Activated T-cell treated with anti-CD3 and anti-CD28 coated beads, Interleukin-2, amount 50 U/mL, for 4 hours (primary cell): ENCODE measurements around the gene AMBRA1. TPM values are rescaled to one million over a fixed set of nuclear protein-coding genes. Genes with fewer than 3 reads are reported as not detected.
"Not testable (repeated sequence)": the region's sequence is repeated elsewhere in the genome, so short reads cannot be mapped to it uniquely, and the experiment has no call there.

Source experiments
- ATAC-seq, 2 donors: fragments of 200-7000 bp; cut with Tn5 transposase; one replicate each; pipeline ENCODE4 v1.10.0; 2021
- DNase-seq: peaks from one replicate; pipeline ENCODE4 v3.0.0-alpha.2; 2020
- H3K27me3 Mint-ChIP-seq: one replicate; pipeline ENCODE4 v1.8.0; 2021; ENCODE audit warnings: low read depth, mixed read lengths
- H3K36me3 Mint-ChIP-seq: one replicate; pipeline ENCODE4 v1.8.0; 2022; ENCODE audit warnings: mixed read lengths; ENCODE audit not compliant: insufficient read depth
- H3K4me1 Mint-ChIP-seq: one replicate; pipeline ENCODE4 v1.8.0; 2021; ENCODE audit warnings: low read depth, mixed read lengths
- H3K4me3 Mint-ChIP-seq: one replicate; pipeline ENCODE4 v1.8.0; 2021; ENCODE audit warnings: mild to moderate bottlenecking, moderate library complexity, mixed read lengths
- H3K9me3 Mint-ChIP-seq: one replicate; pipeline ENCODE4 v1.8.0; 2021; ENCODE audit warnings: mixed read lengths
- total RNA-seq, 3 donors: library from RNA; stranded (reverse); gene quantifications; one replicate each; pipeline ENCODE4 v1.2.1, GENCODE V29; 2021

AMBRA1 gene
- total RNA-seq, 3 donors from 2014 or later = 30.7 to 36.1 (median 31.7) TPM

DNA sequence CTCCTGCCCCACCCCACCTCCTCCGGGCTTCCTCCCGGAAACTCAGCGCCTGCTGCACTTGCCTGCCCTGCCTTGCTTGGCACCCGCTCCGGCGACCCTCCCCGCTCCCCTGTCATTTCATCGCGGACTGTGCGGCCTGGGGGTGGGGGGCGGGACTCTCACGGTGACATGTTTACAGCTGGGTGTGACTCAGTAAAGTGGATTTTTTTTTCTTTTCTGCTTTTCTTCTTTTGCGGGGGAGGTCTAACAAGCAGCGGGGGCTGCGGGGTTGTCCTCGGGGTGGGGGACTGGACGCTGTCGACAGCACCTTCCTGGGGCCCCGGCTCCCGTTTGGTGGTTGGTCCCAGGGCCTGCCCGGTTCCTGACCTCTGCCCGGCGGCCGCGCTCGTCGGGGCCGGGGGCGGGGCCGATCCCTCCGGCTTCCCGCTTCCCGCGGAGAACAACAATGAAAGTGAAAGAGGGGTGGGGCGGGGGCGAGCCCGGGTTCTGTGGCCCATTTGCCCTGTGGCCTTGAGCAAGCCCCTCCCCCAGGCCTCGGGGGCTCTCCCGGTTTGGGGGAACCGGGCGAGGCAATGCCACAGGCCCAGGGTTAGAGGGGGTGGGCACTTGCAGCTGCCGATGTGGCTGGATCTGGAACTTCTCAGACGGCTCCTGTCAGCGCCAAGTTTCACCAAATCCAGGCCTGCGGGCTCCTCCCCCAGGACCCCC, 213.3 kb downstream of the AMBRA1 start:
- peak; percentile 56 for ATAC-seq
- H3K36me3 Mint-ChIP-seq = peaks cover 13% of the 10 kb centered on the region
- H3K9me3 Mint-ChIP-seq = no peaks in the 10 kb centered on the region
- peak; percentile 47 for DNase-seq
- H3K4me1 Mint-ChIP-seq = peaks cover 7% of the 10 kb centered on the region
- H3K4me3 Mint-ChIP-seq = peak overlapping the region; percentile 75
- H3K27me3 Mint-ChIP-seq = peaks cover 25% of the 10 kb centered on the region

DNA sequence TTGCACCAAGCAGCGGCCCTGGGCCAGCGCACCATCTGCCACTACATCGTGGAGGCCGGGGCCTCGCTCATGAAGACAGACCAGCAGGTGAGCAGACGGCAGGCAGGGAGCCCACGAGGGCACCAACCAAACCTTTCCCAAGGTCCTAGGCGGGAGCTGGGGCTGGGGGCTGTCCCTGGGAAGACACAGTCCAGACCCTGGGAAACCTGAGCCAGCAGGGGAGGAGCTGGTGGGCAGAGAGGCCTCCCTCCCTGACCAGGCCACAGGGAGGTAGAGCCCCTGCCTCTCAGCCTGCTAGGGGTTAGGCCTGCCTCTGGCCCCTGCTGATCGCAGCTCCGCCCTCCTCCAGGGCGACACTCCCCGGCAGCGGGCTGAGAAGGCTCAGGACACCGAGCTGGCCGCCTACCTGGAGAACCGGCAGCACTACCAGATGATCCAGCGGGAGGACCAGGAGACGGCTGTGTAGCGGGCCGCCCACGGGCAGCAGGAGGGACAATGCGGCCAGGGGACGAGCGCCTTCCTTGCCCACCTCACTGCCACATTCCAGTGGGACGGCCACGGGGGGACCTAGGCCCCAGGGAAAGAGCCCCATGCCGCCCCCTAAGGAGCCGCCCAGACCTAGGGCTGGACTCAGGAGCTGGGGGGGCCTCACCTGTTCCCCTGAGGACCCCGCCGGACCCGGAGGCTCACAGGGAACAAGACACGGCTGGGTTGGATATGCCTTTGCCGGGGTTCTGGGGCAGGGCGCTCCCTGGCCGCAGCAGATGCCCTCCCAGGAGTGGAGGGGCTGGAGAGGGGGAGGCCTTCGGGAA, 214.1 kb downstream of the AMBRA1 start:
- Mint-ChIP-seq H3K36me3 (peaks cover 13% of the 10 kb centered on the region), H3K27me3 (peaks cover 18% of the 10 kb centered on the region), H3K4me3 (peak overlapping the region; percentile 16)
- not testable (repeated sequence) for ATAC-seq, H3K4me1 Mint-ChIP-seq, H3K9me3 Mint-ChIP-seq, DNase-seq

DNA sequence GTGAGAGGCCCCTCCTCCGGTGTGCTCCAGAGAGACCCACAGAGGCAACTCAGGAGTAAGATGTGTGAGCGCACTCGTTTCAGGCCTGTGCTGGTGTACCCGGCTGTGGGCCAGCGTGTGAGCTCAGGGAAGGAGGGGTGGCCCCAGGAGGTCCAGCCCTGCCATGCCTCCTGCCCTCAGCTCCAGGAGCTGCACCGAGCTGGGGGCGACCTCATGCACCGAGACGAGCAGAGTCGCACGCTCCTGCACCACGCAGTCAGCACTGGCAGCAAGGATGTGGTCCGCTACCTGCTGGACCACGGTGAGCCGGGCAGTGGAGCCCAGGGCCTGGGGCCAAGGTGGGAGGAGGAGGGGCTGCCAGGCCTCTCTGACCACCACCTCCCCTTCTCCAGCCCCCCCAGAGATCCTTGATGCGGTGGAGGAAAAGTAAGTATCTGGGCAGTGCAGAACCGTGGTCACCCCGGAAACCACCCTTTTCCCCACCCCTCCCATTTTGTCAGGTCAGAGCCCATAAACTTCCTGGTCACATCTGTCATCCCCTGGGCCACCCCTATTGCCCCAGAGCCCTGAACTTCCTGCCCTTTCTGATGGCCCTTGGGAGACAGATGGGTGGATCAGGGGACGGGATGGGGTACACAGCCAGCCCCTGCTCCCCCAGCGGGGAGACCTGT, 214.9 kb downstream of the AMBRA1 start:
- Mint-ChIP-seq H3K4me1 (peaks cover 7% of the 10 kb centered on the region), H3K9me3 (no peaks in the 10 kb centered on the region), H3K27me3 (peaks cover 16% of the 10 kb centered on the region), H3K4me3 (no peak overlapping the region), H3K36me3 (peaks cover 13% of the 10 kb centered on the region)
- DNase-seq = no peak
- ATAC-seq = no peak

DNA sequence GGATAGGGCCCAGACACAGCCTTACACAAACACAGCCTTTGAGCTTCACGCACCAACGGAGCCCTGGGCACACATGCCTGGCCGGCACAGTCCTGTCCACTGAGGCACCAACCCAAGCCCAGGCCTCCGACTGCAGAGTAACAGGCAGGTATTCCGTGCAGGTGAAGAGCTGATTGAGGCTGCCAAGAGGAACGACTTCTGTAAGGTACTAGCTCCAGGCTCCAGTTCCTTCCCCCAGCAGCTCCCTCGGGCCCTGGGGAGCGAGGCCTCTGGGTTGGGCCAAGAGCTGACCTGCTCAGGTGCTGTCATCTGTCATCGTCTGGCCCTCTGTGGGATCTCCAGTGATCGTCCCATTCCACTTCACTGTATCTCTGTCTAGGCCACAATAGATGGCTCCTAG, 215.5 kb downstream of the AMBRA1 start:
- H3K27me3 Mint-ChIP-seq = peaks cover 9% of the 10 kb centered on the region
- H3K36me3 Mint-ChIP-seq = peaks cover 13% of the 10 kb centered on the region
- H3K9me3 Mint-ChIP-seq = no peaks in the 10 kb centered on the region
- no peak overlapping the region for H3K4me3 Mint-ChIP-seq
- peaks cover 7% of the 10 kb centered on the region for H3K4me1 Mint-ChIP-seq
- ATAC-seq = no peak
- DNase-seq = no peak

DNA sequence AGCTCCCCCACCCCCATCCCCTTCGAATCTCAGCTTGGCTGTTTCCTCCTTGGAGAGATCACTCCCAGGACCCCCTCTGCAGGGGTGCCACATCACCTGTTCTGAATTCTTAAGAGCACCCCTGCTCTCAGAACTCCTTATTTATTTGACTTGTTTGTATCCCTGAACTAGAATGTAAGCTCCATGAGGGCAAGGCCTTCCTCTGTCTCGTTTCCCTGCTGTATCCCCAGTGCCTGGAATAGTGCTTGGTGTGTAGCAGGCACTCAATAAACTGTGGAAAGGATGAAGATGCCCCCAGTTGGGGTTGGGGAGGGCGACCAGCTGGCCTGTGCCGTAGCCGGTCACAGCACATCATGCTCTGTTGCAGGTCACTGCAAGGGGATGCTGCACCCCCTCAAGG, 216.0 kb downstream of the AMBRA1 start:
- Mint-ChIP-seq H3K9me3 (no peaks in the 10 kb centered on the region), H3K4me3 (no peak overlapping the region), H3K36me3 (peaks cover 13% of the 10 kb centered on the region), H3K4me1 (peaks cover 7% of the 10 kb centered on the region), H3K27me3 (peaks cover 6% of the 10 kb centered on the region)
- ATAC-seq (no peak), DNase-seq (no peak)

DNA sequence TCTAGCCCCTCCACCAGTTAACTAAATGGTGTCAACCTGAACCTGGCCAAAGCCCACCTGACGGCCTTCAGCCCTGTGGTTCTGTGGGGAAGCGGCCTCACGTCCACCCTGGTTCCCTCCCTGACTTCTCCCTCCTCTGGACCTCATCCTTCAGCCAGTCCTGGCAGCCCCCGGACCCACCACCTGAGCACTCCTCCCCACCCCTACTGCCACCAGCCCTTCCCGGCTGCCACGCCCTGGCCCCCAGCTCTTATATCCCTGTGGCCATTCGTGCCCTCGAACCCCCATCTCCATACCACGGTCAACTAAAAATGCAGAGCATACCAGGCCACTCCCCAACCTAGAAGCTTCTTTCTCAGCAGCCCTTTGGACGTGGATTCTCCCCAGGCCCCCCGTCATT, 216.5 kb downstream of the AMBRA1 start:
- ATAC-seq = no peak
- H3K4me1 Mint-ChIP-seq = peaks cover 7% of the 10 kb centered on the region
- H3K27me3 Mint-ChIP-seq = peaks cover 5% of the 10 kb centered on the region
- peaks cover 13% of the 10 kb centered on the region for H3K36me3 Mint-ChIP-seq
- H3K9me3 Mint-ChIP-seq = no peaks in the 10 kb centered on the region
- H3K4me3 Mint-ChIP-seq = no peak overlapping the region
- no peak for DNase-seq

DNA sequence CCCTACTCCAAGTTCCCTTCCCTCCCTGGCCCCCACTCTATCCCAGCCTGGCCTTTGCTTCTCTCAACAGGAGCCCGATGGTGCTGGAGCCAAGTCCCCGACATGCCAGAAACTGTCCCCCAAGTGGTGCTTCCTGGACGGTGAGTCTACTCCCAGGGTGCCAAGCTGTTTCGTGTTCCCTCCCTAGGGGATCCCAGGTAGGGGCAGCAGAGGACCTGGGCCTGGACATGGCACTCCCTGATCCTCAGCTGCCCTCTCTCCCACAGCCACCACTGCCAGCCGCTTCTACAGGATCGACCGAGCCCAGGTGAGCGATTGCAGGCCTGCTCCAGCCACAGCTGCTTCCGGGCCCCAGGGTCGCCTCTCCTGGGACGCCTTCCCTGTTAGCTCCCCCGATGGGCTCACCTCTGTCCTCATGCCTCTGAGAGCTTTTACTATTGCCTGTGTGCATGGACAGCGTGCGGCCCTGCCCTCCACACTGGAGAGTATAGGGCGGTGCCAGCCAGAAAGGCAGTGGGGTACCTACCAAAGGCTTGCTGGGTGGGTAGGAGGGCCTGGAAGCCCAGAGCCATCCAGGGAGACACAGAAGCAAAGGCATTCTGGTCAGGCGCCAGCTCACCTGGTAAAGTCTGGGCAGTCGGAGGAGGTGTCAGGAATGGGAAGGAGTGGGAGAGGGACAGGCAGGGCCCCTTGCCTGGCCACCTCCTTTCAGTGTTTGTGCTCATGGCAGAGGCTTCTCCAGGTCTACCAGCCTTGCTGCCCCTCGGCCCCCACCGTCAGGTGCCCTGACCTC, 217.4 kb downstream of the AMBRA1 start:
- DNase-seq = no peak
- Mint-ChIP-seq H3K9me3 (no peaks in the 10 kb centered on the region), H3K4me1 (peaks cover 3% of the 10 kb centered on the region), H3K36me3 (peaks cover 14% of the 10 kb centered on the region), H3K27me3 (no peaks in the 10 kb centered on the region), H3K4me3 (no peak overlapping the region)
- no peak for ATAC-seq

DNA sequence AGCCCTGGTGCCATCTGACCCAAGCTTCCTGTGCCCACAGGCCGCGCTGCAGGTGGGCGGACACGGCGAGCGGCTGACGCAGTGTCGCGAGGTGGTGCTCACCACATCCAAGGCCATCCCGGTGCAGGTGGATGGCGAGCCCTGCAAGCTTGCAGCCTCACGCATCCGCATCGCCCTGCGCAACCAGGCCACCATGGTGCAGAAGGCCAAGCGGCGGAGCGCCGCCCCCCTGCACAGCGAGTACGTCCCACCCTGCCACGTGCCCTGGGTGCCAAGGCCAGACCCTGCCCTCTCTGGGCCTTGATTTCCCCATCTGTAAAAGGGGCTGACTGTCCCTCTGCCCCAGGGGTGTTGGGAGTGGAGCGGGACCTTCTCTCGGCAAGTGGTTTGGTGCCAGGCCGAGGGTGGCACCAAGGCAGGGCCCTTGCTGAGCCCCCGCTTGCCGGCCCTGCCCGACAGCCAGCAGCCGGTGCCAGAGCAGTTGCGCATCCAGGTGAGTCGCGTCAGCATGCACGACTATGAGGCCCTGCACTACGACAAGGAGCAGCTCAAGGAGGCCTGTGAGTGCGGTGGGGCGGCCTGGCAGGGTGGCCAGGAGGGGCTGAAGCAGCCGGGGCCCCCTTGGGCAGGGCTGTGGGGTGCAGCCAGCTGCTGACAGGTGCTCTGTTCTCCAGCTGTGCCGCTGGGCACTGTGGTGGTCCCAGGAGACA, 218.3 kb downstream of the AMBRA1 start:
- Mint-ChIP-seq H3K9me3 (no peaks in the 10 kb centered on the region), H3K36me3 (peaks cover 16% of the 10 kb centered on the region), H3K4me3 (no peak overlapping the region), H3K27me3 (no peaks in the 10 kb centered on the region), H3K4me1 (peaks cover 3% of the 10 kb centered on the region)
- no peak for DNase-seq
- no peak for ATAC-seq

DNA sequence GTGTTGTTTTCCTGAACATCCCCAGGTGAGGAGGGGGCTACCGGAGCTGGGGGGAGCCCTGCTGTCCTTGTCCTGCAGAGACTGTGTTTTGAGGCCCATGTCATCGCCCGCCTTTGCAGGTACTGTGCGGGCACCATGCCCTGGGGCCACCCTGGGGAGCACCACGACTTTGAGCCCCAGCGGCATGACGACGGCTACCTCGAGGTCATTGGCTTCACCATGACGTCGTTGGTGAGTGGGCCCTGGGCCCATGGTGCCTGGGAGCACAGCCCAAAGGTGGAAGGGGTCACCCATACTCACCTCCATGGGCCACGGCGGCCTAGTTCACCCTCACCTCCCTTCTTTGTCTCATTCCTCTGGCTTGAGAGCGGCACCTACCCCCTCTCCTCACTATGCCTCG, 219.0 kb downstream of the AMBRA1 start:
- no peak overlapping the region for H3K4me3 Mint-ChIP-seq
- no peaks in the 10 kb centered on the region for H3K27me3 Mint-ChIP-seq
- DNase-seq (no peak), ATAC-seq (no peak)
- peaks cover 2% of the 10 kb centered on the region for H3K4me1 Mint-ChIP-seq
- H3K9me3 Mint-ChIP-seq = no peaks in the 10 kb centered on the region
- H3K36me3 Mint-ChIP-seq = peaks cover 19% of the 10 kb centered on the region

DNA sequence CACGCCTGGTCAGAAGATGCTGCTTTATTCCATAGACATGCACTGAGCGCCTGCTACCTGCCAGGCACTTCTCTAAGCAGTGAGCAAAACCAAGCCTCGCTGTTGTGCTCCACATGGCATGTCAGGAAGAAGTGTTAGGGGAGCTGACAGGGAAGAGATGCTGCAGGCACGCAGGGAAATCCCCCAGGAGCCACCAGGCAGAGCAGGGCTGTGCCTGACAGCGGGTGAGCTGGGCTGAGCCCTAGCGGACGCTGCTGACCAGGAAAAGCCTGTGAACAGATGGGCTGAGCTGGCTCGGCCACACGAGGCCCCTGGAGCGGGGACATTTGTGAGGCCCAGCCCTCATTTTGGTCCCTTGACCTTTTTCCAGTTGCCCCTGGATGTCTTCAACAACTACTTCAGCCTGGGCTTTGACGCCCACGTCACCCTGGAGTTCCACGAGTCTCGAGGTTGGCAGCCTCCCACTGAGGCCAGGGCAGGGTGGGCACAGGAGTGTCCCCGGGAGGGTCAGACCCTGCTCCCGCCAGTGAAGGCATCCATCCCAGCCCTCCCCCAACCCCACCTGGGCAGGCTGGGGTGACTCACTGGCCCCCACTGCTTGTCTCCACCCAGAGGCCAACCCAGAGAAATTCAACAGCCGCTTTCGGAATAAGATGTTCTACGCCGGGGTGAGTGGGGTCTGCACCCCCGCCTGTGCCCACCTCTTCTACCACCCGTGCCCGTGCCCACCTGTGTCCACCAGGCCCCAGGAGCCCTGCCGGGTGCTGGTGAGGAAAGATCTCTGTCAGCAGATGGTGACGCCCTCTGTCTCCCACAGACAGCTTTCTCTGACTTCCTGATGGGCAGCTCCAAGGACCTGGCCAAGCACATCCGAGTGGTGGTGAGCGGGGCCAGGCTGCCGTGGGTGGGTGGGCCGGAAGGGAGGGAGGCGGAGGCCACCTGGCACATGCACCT, 219.8 kb downstream of the AMBRA1 start:
- DNase-seq (no peak), ATAC-seq (no peak)
- H3K4me3 Mint-ChIP-seq = no peak overlapping the region
- H3K4me1 Mint-ChIP-seq = peaks cover 8% of the 10 kb centered on the region
- no peaks in the 10 kb centered on the region for H3K9me3 Mint-ChIP-seq
- H3K27me3 Mint-ChIP-seq = no peaks in the 10 kb centered on the region
- H3K36me3 Mint-ChIP-seq = peaks cover 23% of the 10 kb centered on the region

DNA sequence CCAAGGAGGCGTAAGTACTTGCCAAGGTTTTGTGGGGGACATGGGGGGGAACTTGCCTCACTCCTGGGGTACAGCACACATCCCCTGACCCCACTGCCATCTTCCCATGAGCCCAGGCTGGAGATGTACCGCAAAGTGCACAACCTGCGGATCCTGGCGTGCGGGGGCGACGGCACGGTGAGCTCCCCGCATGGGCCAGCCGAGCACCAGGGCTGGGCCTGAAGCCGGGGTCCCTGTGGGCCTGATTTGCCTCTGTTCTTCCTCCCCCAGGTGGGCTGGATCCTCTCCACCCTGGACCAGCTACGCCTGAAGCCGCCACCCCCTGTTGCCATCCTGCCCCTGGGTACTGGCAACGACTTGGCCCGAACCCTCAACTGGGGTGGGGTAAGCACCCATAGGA, 221.3 kb downstream of the AMBRA1 start:
- Mint-ChIP-seq H3K36me3 (peaks cover 20% of the 10 kb centered on the region), H3K4me1 (peaks cover 15% of the 10 kb centered on the region)
- not testable (repeated sequence) for H3K4me3 Mint-ChIP-seq, ATAC-seq, DNase-seq, H3K27me3 Mint-ChIP-seq, H3K9me3 Mint-ChIP-seq

DNA sequence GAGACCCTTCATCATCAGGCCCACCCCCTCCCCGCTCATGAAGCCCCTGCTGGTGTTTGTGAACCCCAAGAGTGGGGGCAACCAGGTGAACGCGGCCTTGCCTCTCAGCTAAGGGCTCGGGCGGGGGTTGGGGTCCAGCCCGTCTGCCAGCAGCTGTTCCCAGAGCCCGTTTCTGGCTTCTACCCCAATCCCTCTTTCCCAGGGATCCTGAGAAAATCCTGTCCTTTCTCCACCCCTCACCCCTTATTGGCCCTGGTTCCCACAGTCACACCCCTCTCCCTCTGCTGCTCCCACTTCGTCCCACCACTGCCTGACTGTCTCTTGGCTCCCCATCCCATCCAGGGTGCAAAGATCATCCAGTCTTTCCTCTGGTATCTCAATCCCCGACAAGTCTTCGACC, 221.7 kb downstream of the AMBRA1 start:
- no peak for ATAC-seq
- H3K4me1 Mint-ChIP-seq = peaks cover 19% of the 10 kb centered on the region
- DNase-seq = no peak
- peaks cover 16% of the 10 kb centered on the region for H3K36me3 Mint-ChIP-seq
- H3K4me3 Mint-ChIP-seq = no peak overlapping the region
- no peaks in the 10 kb centered on the region for H3K9me3 Mint-ChIP-seq
- H3K27me3 Mint-ChIP-seq = no peaks in the 10 kb centered on the region

DNA sequence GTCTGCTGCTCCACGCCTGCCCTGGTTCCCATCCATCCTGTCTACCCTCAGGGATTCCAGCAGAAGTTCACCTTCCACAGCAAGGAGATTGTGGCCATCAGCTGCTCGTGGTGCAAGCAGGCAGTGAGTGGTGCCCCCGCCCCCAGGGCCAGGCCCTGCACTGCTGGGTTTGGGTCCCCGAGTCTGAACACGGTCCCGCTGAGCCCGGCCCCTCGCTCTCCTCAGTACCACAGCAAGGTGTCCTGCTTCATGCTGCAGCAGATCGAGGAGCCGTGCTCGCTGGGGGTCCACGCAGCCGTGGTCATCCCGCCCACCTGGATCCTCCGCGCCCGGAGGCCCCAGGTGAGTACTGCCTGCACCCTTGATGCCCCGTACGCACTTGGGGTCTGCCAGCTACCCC, 222.6 kb downstream of the AMBRA1 start:
- not testable (repeated sequence) for H3K27me3 Mint-ChIP-seq, H3K9me3 Mint-ChIP-seq, ATAC-seq, DNase-seq, H3K4me3 Mint-ChIP-seq
- H3K36me3 Mint-ChIP-seq = peaks cover 12% of the 10 kb centered on the region
- peaks cover 21% of the 10 kb centered on the region for H3K4me1 Mint-ChIP-seq
